ENCODE measurements around the gene POLD2.
"Not testable (repeated sequence)": the region's sequence is repeated elsewhere in the genome, so short reads cannot be mapped to it uniquely, and the experiment has no call there.

Gene POLD2

DNA sequence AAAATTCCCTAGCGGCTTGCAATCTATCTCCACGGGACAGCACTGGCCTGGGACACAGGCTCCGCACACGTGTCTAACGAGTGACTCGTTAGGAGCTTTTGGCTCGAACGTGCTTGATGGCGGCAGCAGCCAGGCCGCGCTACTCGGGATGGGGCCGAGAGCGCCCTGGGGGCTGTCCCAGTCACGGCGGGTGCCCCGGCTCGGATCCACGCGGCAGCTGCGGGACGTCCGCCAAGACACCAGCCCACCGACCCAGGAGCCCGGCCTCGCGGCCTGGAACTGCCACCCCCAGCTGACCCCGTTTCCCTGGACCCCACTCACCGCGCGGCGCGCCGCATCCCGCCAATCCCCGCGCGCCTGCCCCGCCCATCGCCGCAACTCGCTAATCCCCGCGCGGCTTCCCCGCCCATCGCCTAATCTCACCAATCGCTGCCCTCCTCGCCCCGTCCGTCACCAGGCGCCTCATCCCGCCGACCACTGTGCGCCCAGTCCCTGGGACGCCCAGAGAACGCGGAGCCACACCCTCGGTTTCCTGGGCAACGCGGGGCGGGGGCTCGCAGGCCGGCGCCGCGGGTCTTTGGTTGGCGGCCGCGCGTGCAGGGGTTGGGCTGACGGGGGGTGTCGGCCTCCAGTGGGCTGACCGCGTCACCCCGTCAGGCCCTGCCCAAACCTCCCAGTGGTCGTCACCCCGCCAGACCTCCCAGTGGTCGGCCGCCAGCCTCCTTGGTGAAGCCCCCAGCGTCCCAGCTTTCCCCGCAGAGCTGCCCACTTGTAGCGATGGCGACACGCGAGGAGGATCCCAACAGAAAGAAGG lies at the start of gene POLD2:
POLD2 (minus strand) TSS at position 359 of the 814 bp plus-strand sequence. CDS start 1,495 bp downstream, outside the sequence.
- DNase-seq: peak; percentile 97

- DNase-seq: no peak
Measured at GRCh38 chr7:44172803-44173424, 49.6 kb upstream of the POLD2 start.

GRCh38 chr7:44172352-44172751 lies 49.0 kb upstream of the POLD2 start:
- no peak for DNase-seq

DNA sequence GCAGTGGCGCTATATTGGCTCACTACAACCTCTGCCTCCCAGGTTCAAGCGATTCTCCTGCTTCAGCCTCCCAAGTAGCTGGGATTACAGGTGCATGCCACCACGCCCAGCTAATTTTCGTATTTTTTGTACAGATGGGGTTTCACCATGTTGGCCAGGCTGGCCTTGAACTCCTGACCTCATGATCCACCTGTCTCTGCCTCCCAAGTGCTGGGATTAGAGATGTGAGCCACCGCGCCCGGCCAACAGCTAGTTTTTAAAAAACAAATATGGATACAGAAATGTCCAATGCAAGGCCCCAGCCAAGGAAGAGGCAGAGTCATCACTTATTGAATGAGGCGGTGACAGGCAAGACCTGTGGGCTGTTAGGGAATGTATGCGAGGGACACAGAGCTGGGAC lies 48.6 kb upstream of the POLD2 start:
- not testable (repeated sequence) for DNase-seq

GRCh38 chr7:44167920-44168319 lies 44.6 kb upstream of the POLD2 start:
- no peak for DNase-seq

DNA sequence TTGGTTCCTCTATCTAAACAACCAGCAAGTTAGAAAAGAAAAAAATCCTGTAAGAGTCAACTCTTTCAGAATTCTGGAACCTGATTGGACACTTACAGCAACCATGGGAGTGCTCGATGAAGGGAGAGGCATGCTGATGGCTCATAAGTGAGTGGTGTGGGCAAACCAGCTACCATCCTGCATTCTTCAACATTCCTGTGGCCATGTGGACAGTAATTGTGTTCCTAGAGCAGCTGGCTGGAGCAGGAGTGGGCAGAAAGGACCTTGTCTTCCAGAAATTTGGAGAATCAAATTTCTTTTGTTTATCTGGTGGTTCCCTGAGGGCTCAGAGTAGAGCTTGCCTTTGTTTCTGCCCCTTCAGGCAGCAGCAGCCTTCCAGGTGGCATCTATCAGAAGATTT lies 40.2 kb upstream of the POLD2 start:
- no peak for DNase-seq

DNA sequence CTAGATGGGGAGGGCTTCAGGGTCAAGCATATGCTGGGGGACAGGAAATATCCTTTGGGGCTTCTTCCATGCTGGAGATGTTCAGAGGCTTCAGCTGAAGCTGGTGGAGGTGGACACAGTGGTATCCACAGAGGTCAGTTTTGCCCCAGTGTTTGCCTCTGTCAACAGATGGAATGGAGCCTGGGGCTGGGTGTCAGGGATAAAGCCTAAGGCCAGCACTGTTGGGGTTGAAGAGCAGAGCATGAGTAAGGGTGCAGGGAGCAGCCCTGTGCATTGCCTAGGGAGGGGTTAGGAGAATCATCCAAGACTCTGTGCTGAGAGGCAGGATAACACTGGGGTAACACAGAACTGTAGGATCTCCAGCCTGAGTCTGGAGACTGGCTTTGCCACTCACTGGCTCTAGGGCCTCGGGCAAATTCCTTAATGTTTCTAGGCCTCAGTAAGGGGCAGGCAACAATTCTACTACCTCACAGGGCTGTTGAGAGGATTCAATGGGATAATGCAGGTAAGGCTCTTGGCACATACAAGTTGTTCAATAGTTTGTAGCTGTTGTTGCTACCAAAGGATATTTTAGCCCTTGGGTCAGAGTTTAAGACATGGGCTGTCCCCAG lies 39.5 kb upstream of the POLD2 start:
- no peak for DNase-seq

GRCh38 chr7:44162179-44162578 lies 38.8 kb upstream of the POLD2 start:
- no peak for DNase-seq

- no peak for DNase-seq
Measured at GRCh38 chr7:44161371-44161770, 38.0 kb upstream of the POLD2 start.

DNA sequence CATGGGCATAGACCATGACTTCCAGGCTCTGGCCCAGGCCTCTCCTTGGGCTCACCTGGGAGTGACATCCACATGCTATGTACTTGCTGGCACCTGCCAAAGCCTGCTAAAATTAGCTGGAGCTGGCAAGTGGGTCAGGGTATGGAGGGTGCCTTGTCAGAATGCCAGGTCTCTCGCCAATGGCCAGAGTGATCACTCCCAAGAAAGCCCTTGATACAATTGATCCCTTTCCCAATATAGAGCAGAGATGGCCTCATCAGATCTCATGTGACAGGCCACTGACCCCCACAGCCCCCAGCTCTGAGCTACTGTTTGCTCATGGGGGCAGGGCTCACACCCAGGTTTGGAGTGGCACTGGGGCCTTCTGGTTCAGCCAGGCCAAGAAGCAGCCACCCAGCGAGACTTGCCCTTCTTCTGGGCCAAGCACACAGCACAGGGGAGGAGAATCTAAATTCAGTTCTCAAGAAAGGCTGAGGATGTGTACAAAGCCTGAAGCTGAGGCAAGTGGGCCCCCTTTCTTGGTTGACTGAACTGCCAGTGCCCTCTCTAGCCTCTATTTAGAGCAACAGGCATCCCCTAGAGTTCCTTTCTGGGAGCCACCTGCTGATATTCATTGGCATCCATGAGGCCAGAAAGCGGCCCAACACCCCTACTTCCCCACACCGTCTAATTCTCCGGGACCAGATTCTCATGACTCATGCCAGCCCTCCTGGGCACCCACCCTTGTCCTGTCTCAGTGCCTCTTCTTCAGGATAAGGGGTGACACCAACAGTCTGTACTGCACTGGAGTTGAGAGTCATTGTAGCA lies 36.7 kb upstream of the POLD2 start:
- no peak for DNase-seq

DNA sequence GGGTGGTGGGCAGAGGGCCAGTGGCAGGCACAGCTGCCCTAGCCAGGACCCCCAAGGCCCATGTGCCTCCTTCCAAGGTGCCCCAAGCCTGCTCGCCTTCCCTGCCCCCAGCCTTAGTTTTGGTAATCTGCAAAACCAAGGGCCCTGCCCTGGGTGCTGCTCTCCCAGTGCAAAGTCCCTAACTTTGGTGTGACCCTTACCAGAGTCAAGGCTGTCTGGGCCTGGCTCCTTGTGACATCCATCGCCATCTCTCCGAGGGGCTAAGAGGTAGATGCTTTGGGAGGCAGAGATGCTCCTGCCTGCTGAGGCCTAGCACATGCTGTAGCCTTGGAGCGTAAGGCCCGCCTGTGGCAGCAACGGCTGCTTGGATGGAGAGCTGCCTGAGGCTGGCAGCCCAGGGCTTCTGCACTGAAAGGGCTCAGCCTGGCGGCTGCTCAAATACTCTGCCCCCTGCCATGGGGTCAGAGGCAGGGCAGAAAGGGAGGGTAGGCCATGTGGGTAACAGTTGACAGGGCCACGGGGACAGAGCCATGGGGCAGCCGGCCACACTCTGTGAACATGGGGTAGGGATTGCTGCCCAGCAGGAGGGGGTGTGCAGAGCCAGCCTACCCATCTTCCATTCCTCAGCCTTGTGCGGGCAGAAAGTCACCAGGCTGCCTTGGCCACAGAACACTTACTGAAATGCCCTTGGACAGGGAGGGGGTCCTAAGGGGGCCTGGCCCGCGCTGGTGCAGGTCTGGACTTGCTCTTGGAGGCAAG lies 35.7 kb upstream of the POLD2 start:
- DNase-seq: no peak

- DNase-seq: no peak
Measured at GRCh38 chr7:44158096-44158872, 34.9 kb upstream of the POLD2 start.

DNA sequence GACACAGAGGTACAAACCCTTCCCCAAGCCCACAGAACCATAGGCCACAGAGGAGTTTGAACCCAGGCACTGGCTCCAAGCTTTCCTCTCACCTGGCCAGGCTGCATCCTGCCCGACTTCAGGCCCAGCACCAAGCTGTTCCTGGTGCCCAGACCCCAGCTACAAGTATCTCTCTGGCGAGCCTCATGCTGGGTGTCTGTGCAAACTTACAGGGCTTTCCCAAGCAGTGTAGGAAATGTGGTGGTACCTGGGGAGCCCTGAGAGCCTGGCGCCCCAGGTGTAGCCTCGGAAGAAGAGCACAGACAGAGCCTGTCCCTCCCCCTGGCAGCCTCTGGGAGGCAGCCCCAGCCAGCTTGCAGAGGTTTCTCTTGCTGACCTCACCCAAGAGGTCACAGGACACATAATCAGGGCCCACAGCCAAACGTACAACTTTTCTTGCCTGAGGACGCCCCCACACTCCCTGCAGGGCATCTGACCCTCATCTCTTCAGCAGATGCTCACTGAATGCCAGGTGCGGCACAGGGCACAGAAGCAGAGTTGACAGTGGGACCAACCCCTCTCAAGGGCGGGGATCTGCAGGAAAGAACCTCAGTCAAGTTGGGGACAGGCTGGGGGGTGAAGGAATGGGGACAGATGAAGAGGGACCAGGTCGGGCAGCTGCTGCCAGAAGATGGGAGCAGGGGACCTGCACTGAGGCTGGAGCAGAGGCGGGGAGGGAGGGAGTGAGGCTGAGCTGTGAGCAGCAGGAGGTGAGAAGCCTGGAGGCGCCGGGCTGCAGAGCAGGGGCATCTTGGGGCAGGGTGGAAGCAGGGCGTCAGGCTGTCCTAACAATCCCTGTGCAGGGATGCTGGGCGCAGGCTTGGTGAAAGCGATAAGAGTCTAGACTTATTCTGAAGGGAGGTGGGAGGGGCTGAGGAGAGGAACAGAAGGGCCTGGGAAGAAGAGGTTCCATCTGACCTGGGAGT lies 34.0 kb upstream of the POLD2 start:
- DNase-seq: no peak

GRCh38 chr7:44156453-44157010 lies 33.2 kb upstream of the POLD2 start:
- DNase-seq: no peak

- DNase-seq: no peak
Measured at GRCh38 chr7:44155191-44156185, 32.1 kb upstream of the POLD2 start.

DNA sequence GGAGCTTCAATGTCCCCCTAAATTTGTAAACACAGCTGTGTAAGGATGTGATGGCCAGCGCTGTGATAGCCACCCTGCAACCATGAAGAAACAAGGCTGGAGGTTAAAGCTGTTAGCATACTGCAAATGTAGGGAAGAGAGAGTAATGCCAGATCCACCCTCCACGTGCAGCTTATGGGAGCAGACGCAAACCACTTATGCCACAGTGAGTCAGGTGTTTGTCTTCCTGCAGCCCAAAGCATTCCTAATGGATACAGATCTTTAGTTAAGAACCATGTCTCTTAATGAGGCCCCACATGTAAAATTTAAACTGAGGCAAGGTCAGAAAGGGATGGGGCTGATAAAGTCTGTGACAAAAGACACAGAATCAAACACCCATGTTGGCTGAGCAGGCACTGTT lies 31.4 kb upstream of the POLD2 start:
- DNase-seq: no peak

GRCh38 chr7:44153948-44154335 lies 30.6 kb upstream of the POLD2 start:
- DNase-seq: no peak
